NCI-H748 (cell line): ENCODE results near the gene CHTOP.
"Not testable (repeated sequence)": the region's sequence is repeated elsewhere in the genome, so short reads cannot be mapped to it uniquely, and the experiment has no call there.

ENCODE experiments used
- DNase-seq: peaks from one replicate; lab custom pipeline; 2025; ENCODE audit not compliant: unreplicated experiment; lab: John Stamatoyannopoulos, UW

Gene CHTOP

DNA sequence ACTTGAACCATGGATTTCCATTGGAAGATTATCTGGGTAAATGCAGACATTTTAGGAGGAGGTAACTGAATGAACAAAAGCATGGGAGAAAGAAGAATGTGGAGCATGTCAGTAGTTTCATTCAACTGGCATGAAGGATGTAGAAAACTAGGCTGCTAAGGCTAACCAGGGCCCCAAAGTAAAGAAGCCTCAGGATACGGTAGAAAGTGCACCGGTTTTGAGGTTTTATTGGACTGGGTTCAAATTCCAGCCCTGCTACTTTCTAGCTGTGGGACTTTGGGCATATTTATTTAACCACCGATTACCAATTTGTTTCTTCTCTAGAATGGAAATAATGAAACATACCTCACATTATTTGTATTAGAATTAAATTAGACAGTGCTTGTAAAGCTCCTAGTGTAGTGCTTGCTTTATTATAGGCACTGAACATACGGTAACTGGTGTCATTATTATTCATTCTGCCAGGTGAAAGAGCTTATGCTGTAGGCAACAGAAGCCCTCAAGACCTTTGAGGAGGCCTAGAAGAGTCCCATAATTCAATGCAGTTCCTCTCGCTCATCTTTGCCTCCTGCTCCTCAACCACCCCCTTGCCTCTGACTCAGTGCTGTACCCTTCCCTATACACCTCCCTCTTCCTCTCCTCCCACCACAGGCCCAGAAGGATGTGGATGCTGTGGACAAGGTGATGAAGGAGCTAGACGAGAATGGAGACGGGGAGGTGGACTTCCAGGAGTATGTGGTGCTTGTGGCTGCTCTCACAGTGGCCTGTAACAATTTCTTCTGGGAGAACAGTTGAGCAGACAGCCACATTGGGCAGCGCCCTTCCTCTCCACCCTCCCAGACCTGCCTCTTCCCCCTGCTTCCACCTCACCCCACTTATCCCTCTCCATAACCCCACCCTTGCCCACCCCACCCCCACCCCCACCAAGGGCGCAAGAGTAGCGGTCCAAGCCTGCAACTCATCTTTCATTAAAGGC, 2.5 kb upstream of the CHTOP start:
- DNase-seq: no peak

DNA sequence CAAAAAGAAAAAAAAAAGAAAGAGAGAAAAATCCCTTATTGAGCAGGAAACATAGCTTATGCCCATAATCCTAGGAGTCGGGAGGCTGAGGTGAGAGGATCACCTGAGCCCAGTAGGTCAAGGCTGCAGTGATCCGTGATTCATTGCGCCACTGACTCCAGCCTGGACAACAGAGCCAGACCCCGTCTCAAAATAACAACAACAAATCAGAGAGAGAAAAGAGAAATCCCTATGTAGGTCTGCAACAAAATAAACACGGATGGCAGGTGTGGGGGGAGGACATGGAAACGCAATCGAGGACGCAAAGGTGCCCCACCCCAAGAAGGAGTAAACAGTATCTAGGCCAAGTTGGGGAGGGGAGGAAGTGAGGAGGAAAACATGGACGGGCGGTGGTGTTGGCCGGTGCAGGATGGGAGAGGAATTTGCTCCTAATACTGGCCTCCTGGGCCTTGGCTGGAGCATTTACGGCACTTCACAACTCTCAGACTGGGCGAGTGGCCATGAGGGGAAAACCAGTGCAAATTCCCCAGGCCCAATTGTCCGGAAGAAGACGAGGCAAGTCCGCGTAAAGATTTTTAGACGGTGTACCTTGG, 609 bp upstream of the CHTOP start:
- DNase-seq: peak; percentile 62

DNA sequence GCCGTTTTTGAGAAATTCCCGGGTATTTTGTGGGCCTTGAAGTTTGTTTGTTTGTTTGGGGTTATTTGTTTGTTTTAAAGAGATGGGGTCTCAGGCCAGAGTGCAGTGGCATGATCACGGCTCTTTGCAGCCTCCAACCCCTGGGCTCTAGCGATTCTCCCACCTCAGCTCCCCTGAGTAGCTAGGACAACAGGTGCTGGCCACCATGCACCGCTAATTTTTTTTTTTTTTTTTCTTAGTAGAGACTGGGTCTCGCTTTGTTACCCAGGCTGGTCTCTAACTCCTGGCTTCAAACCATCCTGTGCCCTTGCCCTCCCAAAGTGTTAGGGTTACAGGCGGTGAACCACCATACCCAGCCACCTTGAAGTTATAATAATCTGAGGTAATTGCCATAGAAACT, 2.0 kb downstream of the CHTOP start:
- no peak for DNase-seq

DNA sequence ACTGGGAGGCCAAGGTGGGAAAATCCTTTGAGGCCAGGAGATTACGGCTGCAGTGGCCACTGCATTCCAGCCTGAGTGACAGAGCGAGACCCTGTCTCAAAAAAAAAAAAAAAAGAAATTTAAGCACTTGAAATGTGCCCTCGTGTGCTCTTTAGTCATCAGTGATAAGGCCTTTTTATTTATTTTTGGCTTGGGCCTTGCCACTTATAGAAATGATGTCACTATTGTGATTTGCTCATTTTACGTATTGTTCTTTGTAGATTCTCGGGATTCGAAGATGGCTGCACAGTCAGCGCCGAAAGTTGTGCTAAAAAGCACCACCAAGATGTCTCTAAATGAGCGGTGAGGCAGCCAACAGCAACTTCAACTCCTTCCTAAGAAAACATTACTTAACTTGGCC, 2.4 kb downstream of the CHTOP start:
- DNase-seq: no peak

DNA sequence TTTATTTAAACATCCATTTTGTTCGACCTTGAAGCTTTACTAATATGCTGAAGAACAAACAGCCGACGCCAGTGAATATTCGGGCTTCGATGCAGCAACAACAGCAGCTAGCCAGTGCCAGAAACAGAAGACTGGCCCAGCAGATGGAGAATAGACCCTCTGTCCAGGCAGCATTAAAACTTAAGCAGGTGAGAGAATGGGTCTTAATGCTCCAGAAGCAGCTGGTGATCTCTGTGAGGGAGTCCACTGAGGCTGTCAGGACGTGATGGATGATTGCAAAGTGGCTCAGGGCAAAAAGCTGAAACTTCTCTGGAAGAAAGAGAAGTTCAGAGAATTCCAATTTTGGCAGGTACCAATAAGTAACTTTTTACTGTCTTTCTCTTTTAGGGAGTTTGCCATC, 4.4 kb downstream of the CHTOP start:
- no peak for DNase-seq

DNA sequence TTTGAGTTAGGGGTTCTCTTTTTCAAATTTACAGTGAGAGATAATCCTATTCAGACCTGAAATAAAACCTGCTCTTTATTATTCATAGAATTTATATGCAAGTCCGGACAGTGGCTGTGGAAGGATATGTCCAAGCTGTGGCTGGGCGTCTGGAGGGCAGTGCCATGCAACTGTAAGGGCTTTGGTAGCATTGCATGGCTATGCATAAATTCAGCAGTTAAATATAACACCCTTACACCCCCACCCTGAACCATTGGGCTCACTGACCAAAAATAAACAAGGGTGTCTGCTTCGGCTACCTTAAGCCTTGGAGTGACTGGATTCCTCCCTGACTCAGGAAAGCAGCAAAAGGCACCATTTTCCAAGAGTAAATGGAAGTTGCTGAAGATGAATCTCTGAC, 5.4 kb downstream of the CHTOP start:
- DNase-seq: no peak

DNA sequence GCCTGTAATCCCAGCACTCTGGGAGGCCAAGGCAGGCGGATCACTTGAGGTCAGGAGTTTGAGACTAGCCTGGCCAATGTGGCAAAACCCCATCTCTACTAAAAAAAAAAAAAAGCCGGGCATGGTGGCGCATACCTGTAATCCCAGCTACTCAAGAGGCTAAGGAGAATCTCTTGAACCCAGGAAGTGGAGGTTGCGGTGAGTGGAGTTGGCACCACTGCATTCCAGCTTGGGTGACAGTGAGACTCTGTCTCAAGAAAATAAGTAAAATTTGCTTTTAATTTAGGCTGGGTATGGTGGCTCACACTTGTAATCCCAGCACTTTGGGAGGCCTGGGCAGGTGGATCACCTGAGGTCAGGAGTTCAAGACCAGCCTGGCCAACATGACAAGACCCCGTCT, 6.3 kb downstream of the CHTOP start:
- not testable (repeated sequence) for DNase-seq

DNA sequence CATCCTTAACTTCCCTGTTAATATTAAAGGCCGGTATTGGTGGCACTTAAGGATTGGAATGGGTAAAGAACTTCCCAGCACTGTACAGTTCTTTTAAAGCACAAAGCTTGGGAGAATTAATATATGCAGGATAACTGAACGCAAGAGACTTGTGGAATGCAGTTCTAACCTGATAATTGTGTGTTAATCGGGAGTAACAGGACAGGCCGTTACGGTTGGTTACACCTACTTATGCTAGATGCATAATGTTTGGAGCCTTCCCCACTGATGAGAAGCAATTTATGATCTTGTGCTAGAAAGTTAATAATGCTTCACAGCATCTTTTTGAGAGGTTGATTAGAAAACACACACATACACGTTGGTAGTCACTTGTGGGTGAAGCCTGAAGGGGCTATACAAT, 7.0 kb downstream of the CHTOP start:
- DNase-seq: no peak

DNA sequence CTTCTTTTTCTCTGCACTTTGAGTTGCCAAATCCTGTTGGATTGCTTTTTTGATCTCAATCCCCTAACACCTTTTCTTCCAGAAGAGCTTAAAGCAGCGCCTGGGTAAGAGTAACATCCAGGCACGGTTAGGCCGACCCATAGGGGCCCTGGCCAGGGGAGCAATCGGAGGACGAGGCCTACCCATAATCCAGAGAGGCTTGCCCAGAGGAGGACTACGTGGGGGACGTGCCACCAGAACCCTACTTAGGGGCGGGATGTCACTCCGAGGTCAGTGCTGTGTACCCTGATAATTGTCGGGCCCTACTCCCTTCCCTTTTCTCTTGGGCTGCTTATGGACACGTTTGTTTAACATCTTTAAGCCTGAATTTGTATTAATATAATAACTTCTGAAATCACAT, 8.3 kb downstream of the CHTOP start:
- no peak for DNase-seq

DNA sequence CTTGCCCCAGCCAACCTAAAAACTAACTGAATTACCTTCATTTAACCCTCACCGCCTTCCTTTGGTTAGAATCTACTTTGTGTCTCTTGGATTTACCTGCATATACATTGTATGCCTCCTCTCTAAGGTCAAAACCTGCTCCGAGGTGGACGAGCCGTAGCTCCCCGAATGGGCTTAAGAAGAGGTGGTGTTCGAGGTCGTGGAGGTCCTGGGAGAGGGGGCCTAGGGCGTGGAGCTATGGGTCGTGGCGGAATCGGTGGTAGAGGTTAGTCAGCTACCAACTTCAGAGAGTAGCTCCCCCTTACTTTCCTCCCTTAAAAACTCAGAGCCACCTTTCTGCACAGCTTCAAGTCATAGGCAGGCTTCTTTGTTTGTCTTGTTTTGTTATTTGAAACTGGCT, 9.2 kb downstream of the CHTOP start:
- no peak for DNase-seq

DNA sequence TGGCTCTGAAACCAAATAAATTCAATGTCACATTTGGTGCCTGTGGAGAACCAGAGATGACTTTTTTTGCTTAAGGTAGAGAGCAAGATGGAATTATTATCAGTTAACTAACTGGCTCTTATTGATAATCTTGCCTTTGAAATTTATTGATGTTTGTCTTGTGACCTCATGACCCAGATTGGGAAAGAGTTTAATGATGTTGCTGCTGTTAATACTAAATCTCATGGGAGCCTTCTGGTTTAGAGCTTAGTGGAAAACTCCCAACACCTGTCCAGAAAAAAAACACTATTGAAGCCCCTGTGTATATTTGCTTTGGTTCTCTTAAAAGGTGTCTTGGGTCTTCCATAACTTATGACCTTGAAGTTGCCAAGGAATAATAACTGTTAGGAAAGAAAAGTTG, 9.9 kb downstream of the CHTOP start:
- no peak for DNase-seq

DNA sequence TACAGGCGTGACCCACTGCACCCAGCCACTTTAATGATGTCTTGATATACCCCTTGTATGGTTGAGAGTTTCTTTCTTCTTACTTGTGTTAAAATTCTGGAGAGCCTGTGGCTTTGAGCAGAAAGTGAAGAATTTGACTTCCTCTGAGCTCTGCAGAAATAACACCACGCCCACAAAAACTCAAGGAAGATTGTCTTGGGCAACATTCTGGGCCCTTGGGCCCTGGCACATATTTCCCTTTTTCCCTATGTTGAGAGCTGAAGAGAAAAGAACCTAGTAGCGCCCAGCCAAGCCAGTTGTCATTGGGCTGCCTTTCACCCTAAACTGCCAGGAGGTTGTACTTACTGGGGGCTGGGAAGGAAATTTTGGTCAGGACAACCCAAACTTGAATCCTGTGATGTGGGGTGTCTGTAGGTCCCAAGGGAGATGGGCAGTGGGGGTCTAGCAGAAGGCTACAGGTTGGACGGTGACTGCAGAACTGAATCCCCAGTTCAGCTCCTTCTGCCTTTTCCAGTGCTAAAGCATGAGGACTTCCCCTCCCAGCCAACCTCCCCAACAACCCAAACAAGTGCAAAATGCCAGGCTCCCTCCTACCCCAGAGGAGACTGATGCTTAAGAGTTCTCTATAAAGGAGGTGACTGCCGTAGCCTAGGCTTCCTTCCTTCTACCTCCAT, 12.9 kb downstream of the CHTOP start:
- no peak for DNase-seq

DNA sequence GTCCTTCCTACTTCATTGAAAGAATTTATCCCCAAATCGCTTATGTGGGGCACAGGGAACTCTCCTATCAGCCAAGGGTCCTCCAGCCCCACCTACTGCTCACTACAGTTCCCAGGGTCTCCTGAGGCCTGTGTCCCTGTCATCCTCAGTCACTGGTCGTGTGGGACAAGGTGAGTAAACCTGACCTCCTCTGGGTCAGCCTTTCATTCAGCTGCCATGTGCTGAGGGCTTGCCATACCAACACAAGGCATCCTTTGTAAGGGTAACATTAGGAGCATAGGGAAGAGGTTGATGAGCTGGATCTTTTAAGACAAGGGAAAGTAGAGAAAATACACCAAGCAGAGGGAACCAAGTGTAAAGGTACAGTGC, 13.5 kb downstream of the CHTOP start:
- DNase-seq: no peak

DNA sequence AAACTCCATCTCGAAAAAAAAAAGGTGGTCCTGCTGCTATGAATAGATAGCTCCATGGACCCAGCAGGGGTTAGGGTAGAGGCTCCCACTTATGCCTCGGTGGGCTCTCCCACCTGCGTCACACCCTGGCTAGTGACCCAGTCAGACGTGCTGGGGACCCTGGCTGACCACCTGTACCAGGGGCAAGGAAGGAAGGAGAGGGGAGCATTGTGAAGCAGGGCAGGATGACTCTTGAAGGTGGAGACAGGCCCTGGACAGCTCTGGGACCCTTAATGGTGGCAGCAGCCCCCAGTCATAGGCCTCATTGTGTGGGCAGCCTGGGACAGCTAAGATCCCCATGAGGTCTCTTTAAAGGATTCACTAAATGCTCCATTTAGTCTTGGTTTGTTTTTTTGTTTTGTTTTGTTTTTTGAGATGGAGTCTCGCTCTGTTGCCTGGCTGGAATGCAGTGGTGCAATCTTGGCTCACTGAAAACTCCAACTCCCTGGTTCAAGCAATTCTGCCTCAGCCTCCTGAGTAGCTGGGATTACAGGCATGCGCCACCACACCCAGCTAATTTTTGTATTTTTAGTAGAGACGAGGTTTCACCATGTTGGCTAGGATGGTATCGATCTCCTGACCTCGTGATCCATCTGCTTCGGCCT, 14.3 kb downstream of the CHTOP start:
- no peak for DNase-seq

DNA sequence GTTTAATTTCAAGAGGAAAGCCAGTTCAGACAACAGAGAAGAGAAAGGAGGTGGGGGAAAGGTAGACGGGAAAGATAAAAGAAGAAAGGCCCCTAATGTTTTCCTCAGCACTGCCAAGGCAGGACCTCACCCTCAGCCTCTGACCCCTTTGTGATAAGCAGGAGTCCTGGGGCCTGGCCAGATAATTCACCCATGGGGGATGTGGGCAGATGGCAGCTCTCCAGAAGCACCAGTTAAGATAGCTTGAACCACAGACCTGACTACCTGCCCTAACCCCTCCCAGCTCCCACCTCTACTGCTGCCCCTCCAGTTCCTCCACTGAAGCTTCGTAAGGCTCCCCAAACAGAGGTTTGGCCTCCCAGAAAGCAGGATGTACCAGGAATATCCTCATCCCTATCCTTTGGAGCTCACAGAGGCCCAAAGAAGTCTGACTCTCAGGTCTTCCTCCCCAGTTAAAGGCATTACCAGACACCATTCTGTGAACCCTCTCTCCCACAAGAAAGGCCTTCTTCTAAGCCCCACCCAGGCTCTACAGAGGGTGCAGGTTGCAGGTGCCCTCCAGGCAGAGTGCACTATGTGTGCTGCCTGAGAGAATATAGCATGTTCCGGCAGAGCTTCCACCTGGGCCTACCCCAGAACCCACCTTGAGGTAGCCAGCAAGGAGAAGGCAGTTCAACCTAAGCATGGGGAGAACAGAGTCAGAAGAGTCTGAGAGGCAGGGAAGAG, 15.4 kb downstream of the CHTOP start:
- DNase-seq: no peak

DNA sequence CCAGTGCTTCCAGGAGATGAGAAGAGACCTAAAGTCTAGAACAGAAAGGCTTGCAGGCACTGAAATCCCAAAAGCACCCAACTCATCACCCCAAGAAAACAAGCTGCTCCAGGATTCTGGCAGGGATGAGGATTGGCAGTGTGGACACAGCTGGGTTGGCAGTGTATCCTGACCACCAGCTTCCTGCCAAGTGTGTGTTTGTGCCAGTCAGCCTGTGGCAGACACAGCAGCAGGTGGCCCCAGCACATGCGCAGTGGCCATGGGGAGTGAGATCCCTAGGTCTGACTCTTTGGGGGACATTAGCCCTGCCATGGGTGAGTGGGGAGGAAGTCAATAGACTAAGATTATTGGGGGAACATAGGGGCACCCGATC, 16.0 kb downstream of the CHTOP start:
- DNase-seq: no peak

DNA sequence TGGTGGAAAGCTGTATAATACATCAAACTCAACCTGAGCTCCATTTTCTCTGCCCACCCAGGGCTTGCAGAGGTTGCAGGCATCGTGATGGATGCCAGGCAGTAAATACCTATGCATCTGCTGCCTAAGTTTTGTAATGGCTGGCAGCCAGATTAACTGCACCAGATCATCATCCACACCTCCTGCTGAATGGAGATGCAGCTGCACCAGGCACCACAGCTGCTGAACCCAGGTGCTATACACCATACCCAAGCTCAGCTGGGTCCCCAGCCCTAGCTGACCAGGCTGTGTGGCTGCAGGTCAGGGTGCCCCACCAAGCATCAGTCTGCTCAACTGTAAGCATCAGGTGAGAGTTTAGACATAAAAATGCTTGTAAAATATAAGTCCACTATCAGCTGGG, 17.9 kb downstream of the CHTOP start:
- DNase-seq: no peak

DNA sequence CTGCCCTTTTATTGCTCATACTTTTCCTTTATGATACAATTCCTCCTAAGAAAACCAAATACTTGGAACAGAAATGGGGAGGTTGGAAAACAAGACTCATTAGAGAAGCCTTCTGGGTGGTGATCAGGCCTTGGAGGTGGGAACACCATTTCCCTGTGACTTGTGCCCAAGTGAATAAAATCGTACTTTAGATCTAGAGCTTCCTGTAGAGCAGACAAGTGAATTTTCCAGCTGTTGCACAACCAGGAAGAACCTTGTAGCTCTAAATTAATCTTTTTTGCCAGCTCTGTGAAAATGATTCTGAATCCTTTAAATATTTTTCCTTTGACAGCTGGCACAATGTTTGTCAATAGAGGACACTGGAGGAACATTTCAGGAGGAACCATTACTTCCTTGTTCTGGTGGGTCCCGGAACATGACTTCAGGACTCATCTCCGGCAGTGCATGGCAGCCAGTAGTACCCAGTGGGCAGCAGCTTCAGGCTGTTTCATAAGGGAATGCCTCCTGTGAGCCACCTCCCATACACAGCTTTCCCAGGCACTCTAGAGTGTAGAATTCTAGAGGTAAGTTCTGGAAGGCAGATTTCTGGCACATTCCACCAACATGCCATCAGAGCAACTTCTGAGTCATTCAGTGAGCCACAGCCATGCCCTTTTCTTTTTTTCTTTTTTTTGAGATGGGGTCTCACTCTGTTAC, 19.1 kb downstream of the CHTOP start:
- DNase-seq: no peak

DNA sequence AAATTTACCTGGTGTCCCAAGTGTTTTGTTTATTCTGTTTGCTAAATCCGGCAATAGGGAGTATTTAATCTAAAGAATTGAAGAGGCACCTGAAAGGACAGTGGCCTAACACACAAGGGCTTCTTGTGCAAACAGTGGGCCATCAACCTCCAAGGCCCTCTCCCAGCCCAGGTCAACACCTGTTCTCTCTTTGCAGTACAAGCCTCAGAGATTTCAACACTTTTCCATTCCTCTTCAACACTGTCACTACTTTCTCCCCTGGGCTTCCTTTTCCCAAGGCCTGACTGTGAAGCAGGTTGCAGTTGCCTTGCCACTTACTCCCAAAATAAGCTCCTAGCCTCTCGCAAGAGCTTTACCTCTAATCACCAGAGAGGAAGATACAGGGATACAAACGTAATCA, 21.5 kb downstream of the CHTOP start:
- DNase-seq: no peak

DNA sequence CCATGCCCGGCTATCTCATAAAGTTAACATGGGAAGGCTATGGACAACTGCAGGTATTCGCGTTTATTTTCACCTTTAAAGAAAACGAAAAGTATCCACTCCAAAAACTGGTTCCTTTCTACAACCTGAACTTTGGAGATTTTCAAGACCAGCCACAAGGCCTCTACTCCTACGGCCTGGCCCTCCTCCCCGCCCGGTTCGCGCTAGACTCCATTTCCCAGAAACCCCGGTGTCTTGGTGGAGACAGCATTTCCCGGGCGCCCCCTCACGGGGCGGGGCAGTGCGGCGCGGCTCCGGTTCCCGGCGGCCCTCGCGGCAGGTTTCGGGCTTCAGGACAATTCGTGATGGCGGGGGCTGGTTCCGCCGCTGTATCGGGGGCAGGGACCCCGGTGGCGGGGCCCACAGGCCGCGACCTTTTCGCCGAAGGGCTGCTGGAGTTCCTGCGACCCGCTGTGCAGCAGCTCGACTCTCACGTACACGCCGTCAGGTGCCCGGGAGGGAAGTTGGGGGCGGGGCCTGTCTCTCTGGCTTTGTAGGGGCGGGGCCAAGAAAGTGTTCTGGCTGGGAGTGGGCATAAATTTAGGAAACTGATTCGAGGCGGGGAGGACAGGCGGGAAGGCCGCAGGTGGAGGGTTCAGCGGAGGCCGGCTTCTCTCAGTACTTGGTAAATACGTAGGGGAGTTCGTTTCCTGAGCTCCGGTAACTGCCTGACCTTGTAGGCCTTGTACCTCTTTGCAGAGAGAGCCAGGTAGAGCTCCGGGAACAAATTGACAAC, 24.7 kb downstream of the CHTOP start, which contains the start of gene SNAPIN:
Gene SNAPIN (plus strand): TSS at position 304 of the 775 bp plus-strand sequence. CDS start 41 bp downstream, at position 345.
- peak; percentile 90 for DNase-seq
